Stomach (tissue), 4 donors: ENCODE measurements around the gene CCSER1.

ENCODE experiments used
- CTCF ChIP-seq, 7 experiments: fragments of 450-650 bp in 4 of 7; fragments of 200-600 bp in 3 of 7; sonication (generic) in 3 of 7; IDR thresholded peaks; one replicate each; pipeline ENCODE4 v1.5.1; 2016 to 2019; ENCODE audit warnings: antibody characterized with exemption in 7 of 7, control low read depth in 2 of 7, mild to moderate bottlenecking in 1 of 7
- EP300 ChIP-seq: sonication (generic); formaldehyde crosslinking; IDR thresholded peaks from one replicate; pipeline ENCODE4 v1.6.1; 2017; ENCODE audit warnings: antibody characterized with exemption
- POLR2A ChIP-seq, 4 donors: fragments of 450-650 bp; IDR thresholded peaks; one replicate each; pipeline ENCODE4 v1.6.1; 2016; ENCODE audit warnings: antibody characterized with exemption in 4 of 4, control low read depth in 2 of 4, mild to moderate bottlenecking in 1 of 4, moderate library complexity in 1 of 4
- POLR2AphosphoS5 ChIP-seq, 3 donors: sonication (generic); formaldehyde crosslinking; IDR thresholded peaks; one replicate each; pipeline ENCODE4 v1.6.1; 2016; ENCODE audit warnings: antibody characterized with exemption in 3 of 3

GRCh38 chr4:91257721-91258120 lies 1130.5 kb downstream of the CCSER1 start:
- TF ChIP-seq CTCF (IDR thresholded peaks at IDR 0.05) (no peak), POLR2A (IDR thresholded peaks at IDR 0.05) (no peak), POLR2AphosphoS5 (IDR thresholded peaks at IDR 0.05) (no peak), EP300 (no peak)
